Heart right ventricle (tissue), 16 donors: Measurements from ENCODE around the gene SLX1A. TPM values are rescaled to one million over a fixed set of nuclear protein-coding genes. Genes with fewer than 3 reads are reported as not detected.
"Not testable (repeated sequence)": the region's sequence is repeated elsewhere in the genome, so short reads cannot be mapped to it uniquely, and the experiment has no call there.

Source experiments
- ATAC-seq, 8 donors: fragments of 200-7000 bp; cut with Tn5 transposase; one replicate each; pipeline ENCODE4 v1.9.1; 2020; ENCODE audit warnings: mild to moderate bottlenecking in 8 of 8, moderate library complexity in 8 of 8, moderate number of reproducible peaks in 1 of 8
- DNase-seq, 2 donors: peaks; one replicate each; pipeline ENCODE4 v3.0.0-alpha.2; 2020
- H3K27ac ChIP-seq, 10 donors: fragments of 200-600 bp; sonication (generic) in 2 of 10; one replicate each; pipeline versions ENCODE4 v1.5.0 to v1.8.0; 2020 to 2022; ENCODE audit warnings: mild to moderate bottlenecking in 3 of 10
- H3K27me3 ChIP-seq, 7 donors: fragments of 200-600 bp; one replicate each; pipeline ENCODE4 v1.8.0; 2021 to 2022; ENCODE audit warnings: mild to moderate bottlenecking in 2 of 7
- H3K36me3 ChIP-seq, 9 donors: fragments of 200-600 bp; sonication (generic) in 1 of 9; one replicate each; pipeline versions ENCODE4 v1.5.0 to v1.8.0; 2020 to 2022; ENCODE audit warnings: mild to moderate bottlenecking in 2 of 9
- H3K4me1 ChIP-seq, 9 donors: fragments of 200-600 bp; sonication (generic) in 1 of 9; one replicate each; pipeline versions ENCODE4 v1.5.0 to v1.8.0; 2020 to 2022; ENCODE audit warnings: mild to moderate bottlenecking in 4 of 9
- H3K4me3 ChIP-seq, 10 donors: fragments of 200-600 bp; sonication (generic) in 2 of 10; one replicate each; pipeline versions ENCODE4 v1.5.0 to v1.8.0; 2020 to 2022; ENCODE audit warnings: mild to moderate bottlenecking in 7 of 10, moderate library complexity in 2 of 10
- H3K9me3 ChIP-seq, 11 donors: fragments of 200-600 bp in 10 of 11; sonication (generic) in 2 of 11; one replicate each; pipeline versions ENCODE4 v1.5.0 to v1.8.0; 2013 to 2022; ENCODE audit warnings: mild to moderate bottlenecking in 2 of 11, control low read depth in 1 of 11, moderate library complexity in 1 of 11
- WGBS, 2 donors: extraction: QIAGEN DNeasy Blood & Tissue Kit; methylation state at CpG; one replicate each; pipeline ENCODE4 v1.1.7; 2013; ENCODE audit warnings: inconsistent platforms in 1 of 2; 5-methylcytosine and 5-hydroxymethylcytosine counted together
- intact Hi-C, 10 donors: fragments of 100-400 bp; cut with DNase I; formaldehyde crosslinking; loops; one replicate each; pipeline versions ENCODE4 v1.11.1 to v1.14.2; 2022
- polyA plus RNA-seq, 2 donors: library from polyadenylated mRNA; stranded (reverse); fragments of 200-250 nt; gene quantifications; one replicate each; pipeline ENCODE4 v1.2.3, GENCODE V29; 2013
- total RNA-seq, 10 donors: library from RNA; stranded (reverse); fragmentation: NEBNext Ultra II Directional in 3 of 10; extraction: Animal tissue kit (Norgen Biotek cat#: 25700) in 3 of 10; gene quantifications; one replicate each; pipeline versions ENCODE4 v1.2.1 to v1.2.4, GENCODE V29; 2021 to 2023
- TF ChIP-seq, protein P1 (sequence below), 9 donors: fragments of 200-600 bp; sonication (generic) in 2 of 9; IDR thresholded peaks; one replicate each; pipeline versions ENCODE4 v1.5.0 to v1.8.0; 2021 to 2022; ENCODE audit warnings: antibody characterized with exemption in 9 of 9, mild to moderate bottlenecking in 5 of 9, moderate library complexity in 1 of 9
- donor health status: Arrhythmogenic right ventricular cardiomyopathy.
- donor health status: ischemic (EF 13 %, LVEDD 7.1; RV severe dilation, severe dysfunction).
- donor health status: healthy with polysubstance abuse.
- donor health status: DM: no; HTN: yes; CAD: no.
- donor health status: DM: no; HTN: no; CAD: no.
- donor health status: ischemic (EF 25% LVEDD 6.9; RV normal size, moderate dysfunction).
- donor health status: ischemic (EF 25% LVEDD 5.7; RV mildly dilated, moderate dysfunction).
- donor health status: healthy.
- donor health status: DM: yes; HTN: yes; CAD: no.
- donor health status: Ischemic cardiomyopathy.
- donor health status: ischemic (EF 35%, LVEDD 5.7; RV mildly dilated, moderate dysfunction).
- donor health status: nonischemic (EF 11% LVEDD 7.7; RV severe dilation, severe dysfunction).
- donor health status: DM: yes; HTN: yes; CAD: no.
- donor health status: PGD.
- donor health status: ischemic (EF 29% LVEDD 5.4; RV normal size, mild dysfunction).
- donor health status: nonischemic (EF 23%, LVEDD 6.1; RV moderate dilation, normal function).

SLX1A gene
- total and polyA plus RNA-seq, 12 donors, result 8.3 to 57.8 (median 17.9) TPM

DNA sequence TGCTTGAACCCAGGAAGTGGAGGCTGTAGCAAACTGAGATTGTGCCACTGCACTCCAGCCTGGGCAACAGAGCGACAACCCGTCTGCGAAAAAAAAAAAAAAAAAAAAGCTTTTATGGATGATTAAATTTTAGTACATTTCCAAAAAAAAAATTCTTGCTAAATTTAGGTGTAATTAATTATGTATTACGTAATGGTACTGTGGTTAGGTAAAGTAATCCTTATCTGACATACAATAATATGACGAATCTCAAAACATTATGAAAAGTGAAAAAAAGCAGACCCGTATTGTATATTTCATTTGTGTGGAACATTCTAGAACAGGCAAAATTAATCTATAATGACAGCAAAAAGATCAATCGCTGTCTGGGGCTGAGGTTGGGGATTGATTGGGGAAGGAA is 20.6 kb upstream of the SLX1A start:
- WGBS, 2 donors, result 89 to 96% methylated on average over 7 of the region's 7 CpGs
- DNase-seq, result no peak
- intact Hi-C loops, result no loop called here
- TF ChIP-seq, protein P1, sequence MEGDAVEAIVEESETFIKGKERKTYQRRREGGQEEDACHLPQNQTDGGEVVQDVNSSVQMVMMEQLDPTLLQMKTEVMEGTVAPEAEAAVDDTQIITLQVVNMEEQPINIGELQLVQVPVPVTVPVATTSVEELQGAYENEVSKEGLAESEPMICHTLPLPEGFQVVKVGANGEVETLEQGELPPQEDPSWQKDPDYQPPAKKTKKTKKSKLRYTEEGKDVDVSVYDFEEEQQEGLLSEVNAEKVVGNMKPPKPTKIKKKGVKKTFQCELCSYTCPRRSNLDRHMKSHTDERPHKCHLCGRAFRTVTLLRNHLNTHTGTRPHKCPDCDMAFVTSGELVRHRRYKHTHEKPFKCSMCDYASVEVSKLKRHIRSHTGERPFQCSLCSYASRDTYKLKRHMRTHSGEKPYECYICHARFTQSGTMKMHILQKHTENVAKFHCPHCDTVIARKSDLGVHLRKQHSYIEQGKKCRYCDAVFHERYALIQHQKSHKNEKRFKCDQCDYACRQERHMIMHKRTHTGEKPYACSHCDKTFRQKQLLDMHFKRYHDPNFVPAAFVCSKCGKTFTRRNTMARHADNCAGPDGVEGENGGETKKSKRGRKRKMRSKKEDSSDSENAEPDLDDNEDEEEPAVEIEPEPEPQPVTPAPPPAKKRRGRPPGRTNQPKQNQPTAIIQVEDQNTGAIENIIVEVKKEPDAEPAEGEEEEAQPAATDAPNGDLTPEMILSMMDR (IDR thresholded peaks at IDR 0.05), result no peak
- Histone ChIP-seq H3K27ac (no peak overlapping the region), H3K27me3 (no peaks in the 10 kb centered on the region), H3K4me3 (no peak overlapping the region), H3K4me1 (peaks cover 0 to 3% (median 0%) of the 10 kb centered on the region in 9 donors), H3K36me3 (no peaks in the 10 kb centered on the region), H3K9me3 (no peaks in the 10 kb centered on the region)
- ATAC-seq, result no peak

DNA sequence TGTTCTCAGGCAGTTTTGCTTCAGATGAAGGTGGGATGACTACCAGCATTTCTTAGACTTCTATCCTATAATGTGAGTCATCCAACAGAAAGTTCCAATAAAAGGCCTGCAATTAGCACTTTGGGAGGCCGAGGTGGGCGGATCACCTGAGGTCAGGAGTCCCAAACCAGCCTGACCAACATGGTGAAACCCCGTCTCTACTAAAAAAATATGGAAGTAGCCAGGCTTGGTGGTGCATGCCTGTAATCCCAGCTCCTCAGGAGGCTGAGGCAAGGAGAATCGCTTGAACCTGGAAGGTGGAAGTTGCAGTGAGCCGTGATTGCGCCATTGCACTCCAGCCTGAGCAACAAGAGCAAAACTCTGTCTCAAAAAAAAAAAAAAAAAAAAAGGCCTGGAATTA is 16.8 kb upstream of the SLX1A start:
- H3K9me3 ChIP-seq, intact Hi-C loops, H3K36me3 ChIP-seq, ATAC-seq, DNase-seq, H3K4me1 ChIP-seq, H3K27me3 ChIP-seq, H3K27ac ChIP-seq, H3K4me3 ChIP-seq: not testable (repeated sequence)
- 91 to 92% methylated on average over 6 of the region's 6 CpGs for WGBS, 2 donors

DNA sequence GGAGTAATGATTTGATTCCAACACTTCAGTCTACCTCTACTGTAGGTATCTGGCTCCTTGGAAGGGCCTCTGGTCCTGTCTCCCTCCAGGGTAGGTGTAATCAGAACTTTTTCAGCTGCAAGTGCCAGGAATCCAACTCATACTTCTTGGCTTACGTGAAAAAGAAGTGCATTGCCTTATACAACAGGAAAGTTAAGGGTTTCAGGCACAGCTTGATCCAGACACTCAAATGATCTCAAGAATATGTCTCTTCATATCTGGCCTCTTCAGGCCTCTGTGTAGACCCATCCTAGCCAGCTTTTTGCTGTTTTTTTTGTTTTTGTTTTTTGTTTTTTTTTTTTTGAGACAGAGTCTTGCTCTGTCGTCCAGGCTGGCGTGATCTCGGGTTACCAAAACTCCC is 14.5 kb upstream of the SLX1A start:
- DNase-seq, result no peak
- no peak for ATAC-seq
- H3K9me3 ChIP-seq, result no peaks in the 10 kb centered on the region
- peaks cover 0 to 17% (median 6%) of the 10 kb centered on the region in 9 donors for H3K4me1 ChIP-seq
- no peaks in the 10 kb centered on the region for H3K36me3 ChIP-seq
- no peak overlapping the region for H3K4me3 ChIP-seq
- H3K27ac ChIP-seq, result no peak overlapping the region
- intact Hi-C loops, result no loop called here
- 91 to 97% methylated on average over 4 of the region's 4 CpGs for WGBS, 2 donors
- TF ChIP-seq, protein P1 (IDR thresholded peaks at IDR 0.05), result no peak
- H3K27me3 ChIP-seq, result no peaks in the 10 kb centered on the region

DNA sequence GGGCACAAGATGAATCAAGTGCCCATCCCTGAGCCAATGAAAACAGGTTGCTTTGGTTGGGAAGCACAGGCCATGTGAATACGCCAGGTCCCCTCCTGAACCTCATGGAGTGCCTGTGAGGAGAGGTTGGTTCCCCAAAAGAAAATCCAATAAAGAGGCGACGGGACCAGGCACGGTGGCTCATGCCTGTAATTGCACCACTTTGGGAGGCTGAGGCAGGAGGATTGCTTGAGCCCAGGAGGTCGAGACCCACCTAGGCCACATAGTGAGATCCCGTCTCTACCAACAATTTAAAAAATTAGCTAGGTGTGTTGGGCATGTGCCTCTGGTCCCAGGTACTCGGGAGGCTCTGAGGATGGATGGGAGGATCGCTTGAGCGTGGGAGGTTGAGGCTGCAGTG is 13.7 kb upstream of the SLX1A start:
- intact Hi-C loops, result no loop called here
- DNase-seq (no peak), ATAC-seq (no peak)
- TF ChIP-seq, protein P1 (IDR thresholded peaks at IDR 0.05), result no peak
- Histone ChIP-seq H3K27ac (no peak overlapping the region), H3K36me3 (peaks cover 0 to 4% (median 0%) of the 10 kb centered on the region in 9 donors), H3K27me3 (no peaks in the 10 kb centered on the region), H3K4me1 (peaks cover 0 to 23% (median 10%) of the 10 kb centered on the region in 9 donors), H3K9me3 (no peaks in the 10 kb centered on the region), H3K4me3 (no peak overlapping the region)
- 93 to 97% methylated on average over 9 of the region's 9 CpGs for WGBS, 2 donors

DNA sequence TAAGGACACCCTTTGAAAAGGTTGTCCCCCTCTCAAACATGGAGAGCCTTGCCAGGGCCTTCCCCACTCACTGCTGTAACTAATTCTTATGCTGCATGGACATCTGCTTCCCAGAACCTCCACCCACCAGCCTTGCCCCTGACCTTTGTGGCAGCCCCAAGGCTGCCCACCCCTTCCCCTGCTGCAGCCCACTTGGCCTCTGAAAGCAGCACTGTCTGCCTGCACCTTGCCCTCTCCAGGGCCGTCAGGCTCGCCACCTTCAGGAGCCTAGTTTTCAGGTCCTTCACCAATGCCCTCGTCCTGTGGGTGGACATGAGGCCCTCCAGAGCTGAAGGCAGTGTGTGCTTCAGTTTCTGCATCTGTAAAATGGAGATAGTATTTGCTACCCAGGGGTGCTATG is 12.9 kb upstream of the SLX1A start:
- TF ChIP-seq, protein P1 (IDR thresholded peaks at IDR 0.05), result no peak

More for the DNA sequence above, 12.9 kb upstream of the SLX1A start:
- 75 to 82% methylated on average over 3 of the region's 3 CpGs for WGBS, 2 donors
- intact Hi-C loops, result no loop called here
- peaks cover 0 to 31% (median 10%) of the 10 kb centered on the region in 9 donors for H3K4me1 ChIP-seq
- ATAC-seq (no peak), DNase-seq (no peak)
- H3K9me3 ChIP-seq, result no peaks in the 10 kb centered on the region
- H3K4me3 ChIP-seq, result no peak overlapping the region
- no peak overlapping the region for H3K27ac ChIP-seq
- H3K27me3 ChIP-seq, result no peaks in the 10 kb centered on the region
- peaks cover 0 to 9% (median 0%) of the 10 kb centered on the region in 9 donors for H3K36me3 ChIP-seq
